ENCODE results near the gene NOP9. TPM values are rescaled to one million over a fixed set of nuclear protein-coding genes. Genes with fewer than 3 reads are reported as not detected.

The NOP9 gene
- total RNA-seq, 1 experiment from 2014 or later = 42.0 TPM

GRCh38 chr14:24317141-24317928, 17.7 kb downstream of the NOP9 start:
- H3K79me2 ChIP-seq (ENCODE audit: low read length) = no peaks in the 10 kb centered on the region
- H3K4me3 ChIP-seq (ENCODE audit: low read length) = no peak overlapping the region
- no peak overlapping the region for H3K4me2 ChIP-seq (ENCODE audit: low read depth, low read length, poor library complexity, severe bottlenecking)
- no peak overlapping the region for H3K9ac ChIP-seq (ENCODE audit: low read length)
- no peaks in the 10 kb centered on the region for H3K9me2 ChIP-seq (replicated peaks; ENCODE audit: insufficient read depth, low read length)
- peaks cover 8% of the 10 kb centered on the region; the same call in 1 of the 2 replicates for H4K20me1 ChIP-seq (ENCODE audit: insufficient read depth, low read depth, low read length)
- H3K36me3 ChIP-seq (ENCODE audit: insufficient read depth, low read length) = no peaks in the 10 kb centered on the region
- H3K9me3 ChIP-seq (ENCODE audit: low read length) = no peaks in the 10 kb centered on the region
- H3K27ac ChIP-seq (ENCODE audit: low read length) = no peak overlapping the region
- no peak for DNase-seq
- peaks cover 7% of the 10 kb centered on the region for H3K4me1 ChIP-seq (ENCODE audit: low read length)
- no peak overlapping the region for H2AFZ ChIP-seq (ENCODE audit: low read length)
- no peaks in the 10 kb centered on the region for H3K27me3 ChIP-seq (ENCODE audit: low read length)

DNA sequence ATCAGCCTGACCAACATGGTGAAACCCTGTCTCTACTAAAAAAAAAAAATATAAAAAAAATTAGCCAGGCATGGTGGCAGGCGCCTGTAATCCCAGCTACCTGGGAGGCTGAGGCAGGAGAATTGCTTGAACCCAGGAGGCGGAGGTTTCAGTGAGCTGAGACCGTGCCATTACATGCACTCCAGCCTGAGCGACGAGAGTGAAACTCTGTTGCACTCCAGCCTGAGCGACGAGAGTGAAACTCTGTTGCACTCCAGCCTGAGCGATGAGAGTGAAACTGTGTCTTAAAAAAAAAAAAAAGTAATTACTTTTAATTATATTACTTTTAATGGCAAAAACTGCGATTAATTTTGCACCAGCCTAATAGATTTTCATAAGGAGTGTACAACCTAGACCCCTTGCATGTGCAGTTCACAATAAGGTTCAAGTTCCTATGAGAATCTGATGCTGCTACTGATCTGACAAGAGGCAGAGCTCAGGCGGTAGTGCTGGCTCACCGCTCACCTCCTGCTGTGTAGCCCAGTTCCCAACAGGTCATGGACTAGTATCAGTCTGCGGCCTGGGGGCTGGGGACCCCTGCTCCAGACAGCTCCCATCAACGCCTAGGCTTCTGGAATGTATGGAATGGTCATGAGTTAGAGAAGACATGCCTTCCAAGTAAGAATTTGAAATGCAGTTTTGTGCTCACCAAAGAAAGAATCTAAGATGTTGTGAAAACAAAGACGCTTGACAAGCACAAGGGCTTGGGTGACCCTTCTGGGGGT, 21.7 kb downstream of the NOP9 start:
- Histone ChIP-seq H3K9me2 (replicated peaks; ENCODE audit: insufficient read depth, low read length) (no peaks in the 10 kb centered on the region), H4K20me1 (ENCODE audit: insufficient read depth, low read depth, low read length) (peaks cover 8% of the 10 kb centered on the region; the same call in 1 of the 2 replicates)
- no peak for DNase-seq

GRCh38 chr14:24322672-24323071, 23.0 kb downstream of the NOP9 start:
- Histone ChIP-seq H3K27me3 (ENCODE audit: low read length) (no peaks in the 10 kb centered on the region), H3K9ac (ENCODE audit: low read length) (no peak overlapping the region), H2AFZ (ENCODE audit: low read length) (no peak overlapping the region), H3K79me2 (ENCODE audit: low read length) (no peaks in the 10 kb centered on the region), H3K27ac (ENCODE audit: low read length) (no peak overlapping the region), H3K9me3 (ENCODE audit: low read length) (no peaks in the 10 kb centered on the region), H3K9me2 (replicated peaks; ENCODE audit: insufficient read depth, low read length) (no peaks in the 10 kb centered on the region), H3K4me1 (ENCODE audit: low read length) (no peaks in the 10 kb centered on the region), H3K36me3 (ENCODE audit: insufficient read depth, low read length) (no peaks in the 10 kb centered on the region), H3K4me3 (ENCODE audit: low read length) (no peak overlapping the region), H3K4me2 (ENCODE audit: low read depth, low read length, poor library complexity, severe bottlenecking) (no peak overlapping the region), H4K20me1 (ENCODE audit: insufficient read depth, low read depth, low read length) (peaks cover 3% of the 10 kb centered on the region; the same call in 1 of the 2 replicates)
- no peak for DNase-seq

More for the DNA sequence above, 21.7 kb downstream of the NOP9 start:
- Histone ChIP-seq H3K79me2 (ENCODE audit: low read length) (no peaks in the 10 kb centered on the region), H2AFZ (ENCODE audit: low read length) (no peak overlapping the region), H3K9me3 (ENCODE audit: low read length) (no peaks in the 10 kb centered on the region), H3K4me1 (ENCODE audit: low read length) (no peaks in the 10 kb centered on the region), H3K27me3 (ENCODE audit: low read length) (no peaks in the 10 kb centered on the region), H3K9ac (ENCODE audit: low read length) (no peak overlapping the region), H3K27ac (ENCODE audit: low read length) (no peak overlapping the region), H3K36me3 (ENCODE audit: insufficient read depth, low read length) (no peaks in the 10 kb centered on the region), H3K4me2 (ENCODE audit: low read depth, low read length, poor library complexity, severe bottlenecking) (no peak overlapping the region), H3K4me3 (ENCODE audit: low read length) (no peak overlapping the region)

DNA sequence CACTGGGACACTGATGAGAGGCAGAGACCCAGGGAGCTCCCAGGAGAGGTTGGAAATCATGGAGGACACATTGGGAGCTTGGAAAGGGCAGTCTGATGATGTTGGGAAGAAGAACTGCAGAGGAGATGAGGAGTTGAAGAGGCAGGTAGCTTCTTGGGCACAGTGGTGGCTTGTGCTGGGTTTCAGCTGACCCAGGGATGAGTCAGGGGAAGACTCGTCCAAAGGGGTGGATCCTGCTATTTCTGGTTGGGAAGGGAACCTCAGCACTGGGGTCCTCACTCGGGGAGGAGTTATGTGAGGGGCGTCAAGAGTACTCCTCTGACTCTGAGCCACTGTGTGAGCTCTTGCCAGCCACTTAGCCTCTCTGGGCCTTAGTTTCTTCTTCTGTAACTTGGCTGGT, 23.7 kb downstream of the NOP9 start:
- Histone ChIP-seq H3K4me3 (ENCODE audit: low read length) (no peak overlapping the region), H3K9me2 (replicated peaks; ENCODE audit: insufficient read depth, low read length) (no peaks in the 10 kb centered on the region), H3K4me1 (ENCODE audit: low read length) (no peaks in the 10 kb centered on the region), H3K27ac (ENCODE audit: low read length) (no peak overlapping the region), H3K79me2 (ENCODE audit: low read length) (no peaks in the 10 kb centered on the region), H4K20me1 (ENCODE audit: insufficient read depth, low read depth, low read length) (no peaks in the 10 kb centered on the region), H3K9ac (ENCODE audit: low read length) (no peak overlapping the region), H2AFZ (ENCODE audit: low read length) (no peak overlapping the region), H3K36me3 (ENCODE audit: insufficient read depth, low read length) (no peaks in the 10 kb centered on the region), H3K4me2 (ENCODE audit: low read depth, low read length, poor library complexity, severe bottlenecking) (no peak overlapping the region), H3K27me3 (ENCODE audit: low read length) (no peaks in the 10 kb centered on the region), H3K9me3 (ENCODE audit: low read length) (no peaks in the 10 kb centered on the region)
- DNase-seq = no peak

DNA sequence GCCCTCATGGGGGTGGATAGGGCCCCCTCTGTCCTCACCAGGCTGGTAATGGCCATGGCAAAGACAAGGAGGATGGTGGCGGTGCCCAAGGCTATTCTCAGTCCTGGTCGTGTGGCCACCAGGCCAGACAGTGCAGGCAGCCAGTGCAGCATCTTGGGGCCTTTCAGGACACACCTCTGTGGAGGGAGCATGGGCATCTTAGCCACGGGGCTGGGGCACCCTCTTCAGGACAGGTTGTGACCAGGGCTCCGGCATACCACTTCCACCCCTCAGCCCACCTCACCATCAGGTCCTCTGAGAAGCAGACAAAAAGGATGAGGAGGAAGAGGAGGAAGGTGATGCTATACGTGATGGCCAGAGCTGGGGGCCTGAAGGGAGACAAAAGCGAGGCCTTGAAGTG, 24.4 kb downstream of the NOP9 start:
- Histone ChIP-seq H3K4me3 (ENCODE audit: low read length) (no peak overlapping the region), H2AFZ (ENCODE audit: low read length) (no peak overlapping the region), H3K27ac (ENCODE audit: low read length) (no peak overlapping the region), H3K79me2 (ENCODE audit: low read length) (no peaks in the 10 kb centered on the region), H3K9me2 (replicated peaks; ENCODE audit: insufficient read depth, low read length) (no peaks in the 10 kb centered on the region), H3K4me2 (ENCODE audit: low read depth, low read length, poor library complexity, severe bottlenecking) (no peak overlapping the region), H4K20me1 (ENCODE audit: insufficient read depth, low read depth, low read length) (no peaks in the 10 kb centered on the region), H3K4me1 (ENCODE audit: low read length) (no peaks in the 10 kb centered on the region), H3K9ac (ENCODE audit: low read length) (no peak overlapping the region), H3K9me3 (ENCODE audit: low read length) (no peaks in the 10 kb centered on the region), H3K36me3 (ENCODE audit: insufficient read depth, low read length) (no peaks in the 10 kb centered on the region), H3K27me3 (ENCODE audit: low read length) (no peaks in the 10 kb centered on the region)
- DNase-seq = no peak

DNA sequence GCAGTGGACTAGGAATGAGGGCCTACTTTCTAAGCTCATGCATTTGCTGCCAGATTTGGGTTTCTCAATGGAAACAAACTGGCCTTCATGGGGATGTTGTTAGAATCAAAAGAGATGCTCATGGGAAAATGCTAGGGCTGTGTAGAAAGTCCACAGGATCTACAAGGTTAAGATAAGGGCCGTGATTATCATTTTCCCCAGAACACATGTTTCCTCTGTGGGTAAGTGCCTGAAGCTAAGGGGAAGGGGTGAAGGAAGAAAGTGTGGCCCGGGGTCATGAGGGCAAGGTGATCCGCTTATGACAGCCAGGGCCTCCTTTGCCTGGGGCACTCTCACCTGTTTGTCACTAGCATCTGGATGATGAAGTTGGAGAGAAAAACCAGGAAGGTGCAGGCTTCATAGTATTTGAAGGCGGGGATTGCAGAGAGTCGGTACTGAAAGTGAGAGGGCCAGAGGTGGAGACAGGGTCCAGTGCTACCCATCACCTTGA, 25.4 kb downstream of the NOP9 start:
- Histone ChIP-seq H3K9ac (ENCODE audit: low read length) (no peak overlapping the region), H3K27me3 (ENCODE audit: low read length) (no peaks in the 10 kb centered on the region), H2AFZ (ENCODE audit: low read length) (no peak overlapping the region), H3K9me3 (ENCODE audit: low read length) (no peaks in the 10 kb centered on the region), H3K79me2 (ENCODE audit: low read length) (no peaks in the 10 kb centered on the region), H3K36me3 (ENCODE audit: insufficient read depth, low read length) (no peaks in the 10 kb centered on the region), H3K4me1 (ENCODE audit: low read length) (no peaks in the 10 kb centered on the region), H4K20me1 (ENCODE audit: insufficient read depth, low read depth, low read length) (no peaks in the 10 kb centered on the region), H3K4me2 (ENCODE audit: low read depth, low read length, poor library complexity, severe bottlenecking) (no peak overlapping the region), H3K4me3 (ENCODE audit: low read length) (no peak overlapping the region), H3K27ac (ENCODE audit: low read length) (no peak overlapping the region), H3K9me2 (replicated peaks; ENCODE audit: insufficient read depth, low read length) (no peaks in the 10 kb centered on the region)
- no peak for DNase-seq

DNA sequence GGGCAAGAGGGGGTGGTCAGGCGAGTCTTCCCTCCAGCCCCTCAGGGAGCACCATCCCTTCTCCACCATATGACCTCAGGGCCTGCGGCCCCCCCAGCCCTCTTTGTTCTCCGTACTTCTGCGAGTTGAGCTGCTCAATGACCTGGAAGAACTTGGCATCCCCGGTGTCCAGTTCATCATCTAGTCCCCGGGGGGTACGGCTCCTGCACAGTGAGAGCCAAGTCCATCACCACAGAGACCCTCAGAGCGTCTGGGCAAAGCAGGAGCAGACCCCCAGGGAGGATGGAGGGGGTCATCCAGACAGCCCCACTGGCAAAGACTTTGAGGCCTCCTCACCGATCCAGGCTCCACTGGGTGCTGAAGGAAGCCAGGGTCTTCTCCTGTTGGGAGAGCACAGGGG, 26.3 kb downstream of the NOP9 start:
- DNase-seq = no peak
- no peaks in the 10 kb centered on the region for H4K20me1 ChIP-seq (ENCODE audit: insufficient read depth, low read depth, low read length)
- H3K9me2 ChIP-seq (replicated peaks; ENCODE audit: insufficient read depth, low read length) = no peaks in the 10 kb centered on the region
- H3K27me3 ChIP-seq (ENCODE audit: low read length) = no peaks in the 10 kb centered on the region
- H3K27ac ChIP-seq (ENCODE audit: low read length) = no peak overlapping the region
- no peak overlapping the region for H2AFZ ChIP-seq (ENCODE audit: low read length)
- no peak overlapping the region for H3K4me2 ChIP-seq (ENCODE audit: low read depth, low read length, poor library complexity, severe bottlenecking)
- H3K79me2 ChIP-seq (ENCODE audit: low read length) = no peaks in the 10 kb centered on the region
- H3K4me3 ChIP-seq (ENCODE audit: low read length) = no peak overlapping the region
- H3K9ac ChIP-seq (ENCODE audit: low read length) = no peak overlapping the region
- no peaks in the 10 kb centered on the region for H3K9me3 ChIP-seq (ENCODE audit: low read length)
- no peaks in the 10 kb centered on the region for H3K36me3 ChIP-seq (ENCODE audit: insufficient read depth, low read length)
- no peaks in the 10 kb centered on the region for H3K4me1 ChIP-seq (ENCODE audit: low read length)

GRCh38 chr14:24327303-24327702, 27.7 kb downstream of the NOP9 start:
- Histone ChIP-seq H3K27me3 (ENCODE audit: low read length) (no peaks in the 10 kb centered on the region), H2AFZ (ENCODE audit: low read length) (0 out of 2 replicates have a peak overlapping the region, but pooled peaks have one; percentile 13), H3K9me3 (ENCODE audit: low read length) (no peaks in the 10 kb centered on the region), H3K9ac (ENCODE audit: low read length) (no peak overlapping the region), H3K9me2 (replicated peaks; ENCODE audit: insufficient read depth, low read length) (no peaks in the 10 kb centered on the region), H3K4me2 (ENCODE audit: low read depth, low read length, poor library complexity, severe bottlenecking) (no peak overlapping the region), H3K4me3 (ENCODE audit: low read length) (no peak overlapping the region), H4K20me1 (ENCODE audit: insufficient read depth, low read depth, low read length) (no peaks in the 10 kb centered on the region), H3K36me3 (ENCODE audit: insufficient read depth, low read length) (no peaks in the 10 kb centered on the region), H3K27ac (ENCODE audit: low read length) (no peak overlapping the region), H3K79me2 (ENCODE audit: low read length) (no peaks in the 10 kb centered on the region), H3K4me1 (ENCODE audit: low read length) (peaks cover 6% of the 10 kb centered on the region)
- no peak for DNase-seq

Measured in Karpas-422 (cell line).